ENCODE results near the gene RBFOX2. TPM values are rescaled to one million over a fixed set of nuclear protein-coding genes. Genes with fewer than 3 reads are reported as not detected.

RBFOX2 gene
- total and polyA plus RNA-seq, 2 experiments from 2014 or later = 88.8 to 131 TPM

- TF ChIP-seq ZNF462 (CRISPR knock-in tag; IDR thresholded peaks at IDR 0.05) (no peak), ZNF114 (CRISPR knock-in tag; IDR thresholded peaks at IDR 0.05) (no peak), ZNF331 (CRISPR knock-in tag; IDR thresholded peaks at IDR 0.05; ENCODE audit: low read depth) (no peak), CREB1 (CRISPR knock-in tag; IDR thresholded peaks at IDR 0.05; ENCODE audit: low read depth) (no peak), EZH2phosphoT487 (IDR thresholded peaks at IDR 0.05; ENCODE audit: unreplicated experiment) (no peak)
Observed at GRCh38 chr22:36008565-36008964, 20.1 kb downstream of the RBFOX2 start (continued).

- Histone ChIP-seq H3F3A (replicated peaks; ENCODE audit: low read depth) (no peaks in the 10 kb centered on the region), H3K4me1 (ENCODE audit: insufficient read depth) (peaks cover 29% of the 10 kb centered on the region), H4K20me1 (replicated peaks; ENCODE audit: insufficient read depth) (peaks cover 37% of the 10 kb centered on the region; the same call in 1 of the 2 replicates), H3K79me2 (replicated peaks; ENCODE audit: insufficient read depth) (peaks cover 97% of the 10 kb centered on the region), H3K9me2 (ENCODE audit: insufficient read depth) (no peaks in the 10 kb centered on the region), H3K4me2 (no peak overlapping the region), H3K36me3 (ENCODE audit: insufficient read depth) (no peaks in the 10 kb centered on the region), H3K27me3 (ENCODE audit: insufficient read depth) (no peaks in the 10 kb centered on the region), H2AFZ (no peak overlapping the region), H3K4me3 (no peak overlapping the region), H3K27ac (ENCODE audit: low read depth) (no peak overlapping the region)
- DNase-seq (ENCODE audit: low spot score) (no peak), ATAC-seq (no peak)
- H3K4me1 Mint-ChIP-seq = peaks cover 38% of the 10 kb centered on the region
- H3K27ac Mint-ChIP-seq = no peak overlapping the region
- H3K27me3 Mint-ChIP-seq (ENCODE audit: insufficient read depth, low read depth, poor library complexity) = no peaks in the 10 kb centered on the region
- H3K36me3 Mint-ChIP-seq (ENCODE audit: low read depth) = no peaks in the 10 kb centered on the region
- H3K9me3 Mint-ChIP-seq = no peaks in the 10 kb centered on the region
- H3K4me3 Mint-ChIP-seq = no peak overlapping the region
- TF ChIP-seq ZNF114 (CRISPR knock-in tag; IDR thresholded peaks at IDR 0.05) (no peak), ZNF462 (CRISPR knock-in tag; IDR thresholded peaks at IDR 0.05) (no peak), CTCF (conservative IDR thresholded peaks at IDR 0.05; ENCODE audit: low read depth in 2 of 2) (no peak), POLR2AphosphoS5 (IDR thresholded peaks at IDR 0.05; ENCODE audit: low read depth) (no peak), STAT1 (IDR thresholded peaks at IDR 0.05; ENCODE audit: unreplicated experiment) (no peak), EZH2phosphoT487 (IDR thresholded peaks at IDR 0.05; ENCODE audit: unreplicated experiment) (no peak), ZNF331 (CRISPR knock-in tag; IDR thresholded peaks at IDR 0.05; ENCODE audit: low read depth) (no peak)
Observed at GRCh38 chr22:36008131-36008530, 20.5 kb downstream of the RBFOX2 start.

Data from GM23338 (cell line).